ENCODE results near the gene TAP1. TPM values are rescaled to one million over a fixed set of nuclear protein-coding genes. Genes with fewer than 3 reads are reported as not detected.

The TAP1 gene
- total RNA-seq, 6 experiments from 2014 or later, result 29.9 to 42.6 (median 37.8) TPM

DNA sequence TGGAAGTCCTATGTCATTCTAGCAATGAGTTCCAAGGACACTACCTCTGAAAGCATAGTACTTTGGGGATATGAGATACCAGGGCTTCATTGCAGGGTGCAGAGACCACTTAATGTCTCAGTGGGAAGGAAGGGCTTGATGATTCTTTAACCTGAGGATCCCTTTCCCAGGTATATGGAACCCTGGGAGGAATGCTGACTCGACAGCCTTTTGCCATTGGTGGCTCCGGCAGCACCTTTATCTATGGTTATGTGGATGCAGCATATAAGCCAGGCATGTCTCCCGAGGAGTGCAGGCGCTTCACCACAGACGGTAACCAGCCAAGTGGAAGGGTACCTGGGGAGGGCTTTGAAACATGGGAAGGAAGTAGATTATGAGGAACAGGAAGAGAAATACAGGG lies 4.7 kb upstream of the TAP1 start:
- peaks cover 4% of the 10 kb centered on the region; the same call in 1 of the 2 replicates for H3K36me3 Mint-ChIP-seq (ENCODE audit: low read depth)
- no peak for DNase-seq
- no peaks in the 10 kb centered on the region for H3K9me3 Mint-ChIP-seq
- H3K4me1 Mint-ChIP-seq (ENCODE audit: low read depth), result peaks cover 24% of the 10 kb centered on the region
- TF ChIP-seq, protein P1, sequence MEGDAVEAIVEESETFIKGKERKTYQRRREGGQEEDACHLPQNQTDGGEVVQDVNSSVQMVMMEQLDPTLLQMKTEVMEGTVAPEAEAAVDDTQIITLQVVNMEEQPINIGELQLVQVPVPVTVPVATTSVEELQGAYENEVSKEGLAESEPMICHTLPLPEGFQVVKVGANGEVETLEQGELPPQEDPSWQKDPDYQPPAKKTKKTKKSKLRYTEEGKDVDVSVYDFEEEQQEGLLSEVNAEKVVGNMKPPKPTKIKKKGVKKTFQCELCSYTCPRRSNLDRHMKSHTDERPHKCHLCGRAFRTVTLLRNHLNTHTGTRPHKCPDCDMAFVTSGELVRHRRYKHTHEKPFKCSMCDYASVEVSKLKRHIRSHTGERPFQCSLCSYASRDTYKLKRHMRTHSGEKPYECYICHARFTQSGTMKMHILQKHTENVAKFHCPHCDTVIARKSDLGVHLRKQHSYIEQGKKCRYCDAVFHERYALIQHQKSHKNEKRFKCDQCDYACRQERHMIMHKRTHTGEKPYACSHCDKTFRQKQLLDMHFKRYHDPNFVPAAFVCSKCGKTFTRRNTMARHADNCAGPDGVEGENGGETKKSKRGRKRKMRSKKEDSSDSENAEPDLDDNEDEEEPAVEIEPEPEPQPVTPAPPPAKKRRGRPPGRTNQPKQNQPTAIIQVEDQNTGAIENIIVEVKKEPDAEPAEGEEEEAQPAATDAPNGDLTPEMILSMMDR (IDR thresholded peaks at IDR 0.05), result no peak
- no peaks in the 10 kb centered on the region; the same call in 1 of the 2 replicates for H3K27me3 Mint-ChIP-seq (ENCODE audit: insufficient read depth)
- no peak overlapping the region for H3K4me3 Mint-ChIP-seq
- no peak overlapping the region for H3K27ac Mint-ChIP-seq

DNA sequence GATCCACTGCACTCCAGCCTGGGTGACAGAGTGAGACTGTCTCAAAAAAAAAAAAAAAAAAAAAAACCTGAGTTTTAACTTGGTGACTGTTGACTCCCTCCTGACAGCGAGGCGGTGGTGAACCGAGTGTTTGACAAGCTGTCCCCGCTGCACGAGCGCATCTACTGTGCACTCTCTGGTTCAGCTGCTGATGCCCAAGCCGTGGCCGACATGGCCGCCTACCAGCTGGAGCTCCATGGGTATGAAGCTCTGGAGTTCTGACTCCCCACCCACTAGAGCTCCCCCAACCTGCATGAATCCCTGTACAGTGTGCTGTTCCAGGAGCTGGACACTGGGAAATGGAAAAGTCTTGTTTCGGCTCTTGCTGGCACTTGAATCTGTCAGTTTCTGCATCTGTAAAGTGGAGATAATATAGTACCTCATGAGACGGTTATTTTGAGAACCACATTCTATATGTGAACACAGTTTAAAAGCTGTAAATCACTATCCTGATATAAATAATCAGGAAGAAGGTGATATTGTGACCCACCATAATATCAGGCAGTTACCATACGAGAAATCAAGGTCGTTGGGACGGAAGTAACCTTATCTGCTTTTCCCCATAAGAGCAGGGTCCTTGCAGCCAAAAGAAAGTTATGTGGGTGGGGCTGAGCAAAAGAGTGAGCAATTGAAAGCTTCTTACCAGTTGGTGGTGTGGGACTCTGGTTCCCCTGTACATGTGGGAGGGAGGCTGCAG lies 3.8 kb upstream of the TAP1 start:
- no peak for DNase-seq
- Mint-ChIP-seq H3K27me3 (ENCODE audit: insufficient read depth) (no peaks in the 10 kb centered on the region; the same call in none of the 2 replicates), H3K4me1 (ENCODE audit: low read depth) (peaks cover 29% of the 10 kb centered on the region), H3K4me3 (no peak overlapping the region), H3K9me3 (no peaks in the 10 kb centered on the region), H3K36me3 (ENCODE audit: low read depth) (peaks cover 4% of the 10 kb centered on the region; the same call in 1 of the 2 replicates), H3K27ac (no peak overlapping the region)
- TF ChIP-seq, protein P1 (IDR thresholded peaks at IDR 0.05), result no peak

DNA sequence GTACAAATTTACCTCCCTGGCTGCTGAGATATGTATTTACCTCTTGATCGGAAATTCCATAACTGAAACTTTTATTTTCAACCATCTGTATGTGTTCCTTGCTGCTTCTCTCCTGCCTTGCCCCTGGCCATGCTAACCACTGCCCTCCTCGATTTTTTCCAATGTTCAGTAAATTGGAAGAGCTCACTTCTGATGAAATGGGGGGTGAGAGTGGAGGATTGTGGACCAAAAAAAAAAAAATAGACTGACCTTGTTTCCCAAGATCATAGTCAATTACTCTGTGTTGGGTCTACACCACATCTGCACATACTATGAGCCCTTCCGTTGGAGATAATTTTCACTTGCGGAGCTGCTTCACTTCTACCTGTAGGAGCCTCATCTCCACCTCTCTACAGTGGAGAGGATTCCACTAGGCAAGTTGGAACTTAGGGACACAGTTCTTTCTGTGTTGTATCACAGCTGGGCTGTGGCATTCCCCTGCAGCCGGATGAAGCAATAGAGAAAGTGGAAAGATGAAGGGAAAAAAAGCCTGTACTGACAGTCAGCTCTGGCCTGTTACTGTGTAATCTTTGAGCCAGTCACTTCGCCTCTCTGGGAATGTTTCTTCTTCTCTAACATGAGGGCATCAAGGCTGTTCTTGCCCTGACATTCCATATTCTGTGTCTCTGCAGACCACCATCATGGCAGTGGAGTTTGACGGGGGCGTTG lies 2.1 kb upstream of the TAP1 start:
- no peak for DNase-seq
- Mint-ChIP-seq H3K9me3 (no peaks in the 10 kb centered on the region), H3K4me1 (ENCODE audit: low read depth) (peaks cover 30% of the 10 kb centered on the region), H3K27me3 (ENCODE audit: insufficient read depth) (no peaks in the 10 kb centered on the region; the same call in none of the 2 replicates), H3K4me3 (peak overlapping the region; percentile 99; the same call in 1 of the 2 replicates), H3K27ac (no peak overlapping the region), H3K36me3 (ENCODE audit: low read depth) (peaks cover 11% of the 10 kb centered on the region; the same call in 1 of the 2 replicates)
- TF ChIP-seq, protein P1 (IDR thresholded peaks at IDR 0.05), result no peak

DNA sequence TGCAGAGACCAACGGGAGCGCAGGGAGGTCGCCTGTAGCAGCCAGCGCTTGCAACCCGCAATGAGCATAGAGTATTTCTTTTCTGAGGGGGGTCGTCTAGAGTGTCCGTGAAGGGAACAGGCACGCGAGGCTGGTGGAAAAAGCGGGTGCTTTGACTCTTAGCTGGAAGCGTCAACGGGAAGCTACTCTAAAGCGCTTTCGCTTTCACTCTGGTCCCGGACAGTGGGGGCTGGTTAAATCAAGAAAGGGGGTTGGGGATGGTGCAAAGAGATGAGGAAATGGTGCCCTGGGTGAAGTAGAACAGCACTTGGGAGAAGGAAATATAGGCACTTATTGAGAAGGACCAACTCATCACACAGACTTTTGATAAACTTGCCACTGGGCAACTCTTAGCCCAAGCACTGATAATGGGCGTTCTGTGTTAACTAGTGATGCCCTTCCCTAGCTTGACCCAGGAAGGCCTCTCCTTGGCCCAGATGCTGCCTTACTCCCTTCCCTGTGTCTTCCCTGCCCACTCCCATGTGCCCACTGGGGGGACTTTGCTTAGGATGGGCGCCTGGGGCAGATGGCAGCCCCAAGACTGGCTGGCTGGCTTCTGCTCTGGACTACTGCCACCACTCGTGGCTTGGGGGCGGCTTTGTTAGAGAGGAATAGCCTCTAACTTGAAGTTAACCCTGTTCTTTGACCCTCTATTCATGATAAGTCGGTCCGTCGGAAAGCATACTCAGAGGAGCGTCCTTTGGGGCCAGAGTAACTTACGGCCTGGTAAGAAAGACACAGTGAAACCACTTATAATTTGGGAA lies 1.1 kb upstream of the TAP1 start:
- Mint-ChIP-seq H3K9me3 (no peaks in the 10 kb centered on the region), H3K4me3 (peak overlapping the region; percentile 99), H3K27ac (peak overlapping the region; percentile 97), H3K27me3 (ENCODE audit: insufficient read depth) (peaks cover 2% of the 10 kb centered on the region), H3K36me3 (ENCODE audit: low read depth) (peaks cover 13% of the 10 kb centered on the region; the same call in 1 of the 2 replicates), H3K4me1 (ENCODE audit: low read depth) (peaks cover 29% of the 10 kb centered on the region)
- DNase-seq, result no peak
- TF ChIP-seq, protein P1 (IDR thresholded peaks at IDR 0.05), result no peak

DNA sequence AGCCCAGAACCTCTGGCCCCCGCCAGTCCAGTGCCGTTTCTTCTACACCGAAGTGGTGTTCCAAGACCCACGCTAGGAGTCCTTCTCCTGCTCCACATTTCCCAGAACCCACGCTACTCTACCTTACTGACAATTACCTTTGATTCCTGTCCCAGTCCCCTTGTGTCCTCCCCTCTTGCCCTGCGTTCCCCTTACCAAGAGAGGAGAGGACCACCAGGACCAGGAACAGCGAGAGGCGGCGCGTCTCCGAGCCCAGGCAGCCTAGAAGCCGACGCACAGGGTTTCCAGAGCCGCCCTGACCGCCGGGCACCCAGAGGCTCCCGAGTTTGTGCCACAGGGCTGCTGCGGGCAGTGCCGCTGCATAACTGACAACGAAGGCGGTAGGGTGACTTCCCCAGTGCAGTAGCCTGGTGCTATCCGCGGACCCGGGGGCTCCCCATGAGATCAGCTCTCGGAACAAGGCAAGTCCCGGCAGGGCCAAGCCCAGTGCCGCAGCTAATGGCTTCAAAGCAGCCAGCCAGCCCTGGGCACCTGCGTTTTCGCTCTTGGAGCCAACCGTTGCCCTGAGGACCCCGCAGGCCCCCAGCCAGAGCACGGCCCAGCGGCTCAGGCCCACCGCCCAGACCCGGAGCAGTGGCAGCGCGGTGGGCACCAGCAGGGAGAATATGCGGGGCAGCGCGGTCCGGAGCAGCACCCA lies 512 bp downstream of the TAP1 start:
- peak; percentile 21 for DNase-seq
- H3K36me3 Mint-ChIP-seq (ENCODE audit: low read depth), result peaks cover 21% of the 10 kb centered on the region
- peak overlapping the region; percentile 90 for H3K27ac Mint-ChIP-seq
- H3K4me3 Mint-ChIP-seq, result peak overlapping the region; percentile 99
- TF ChIP-seq, protein P1 (IDR thresholded peaks at IDR 0.05), result no peak
- H3K27me3 Mint-ChIP-seq (ENCODE audit: insufficient read depth), result peaks cover 2% of the 10 kb centered on the region
- no peaks in the 10 kb centered on the region for H3K9me3 Mint-ChIP-seq
- H3K4me1 Mint-ChIP-seq (ENCODE audit: low read depth), result peaks cover 29% of the 10 kb centered on the region
